ENCODE measurements around the gene NOX4.

NOX4 gene

DNA sequence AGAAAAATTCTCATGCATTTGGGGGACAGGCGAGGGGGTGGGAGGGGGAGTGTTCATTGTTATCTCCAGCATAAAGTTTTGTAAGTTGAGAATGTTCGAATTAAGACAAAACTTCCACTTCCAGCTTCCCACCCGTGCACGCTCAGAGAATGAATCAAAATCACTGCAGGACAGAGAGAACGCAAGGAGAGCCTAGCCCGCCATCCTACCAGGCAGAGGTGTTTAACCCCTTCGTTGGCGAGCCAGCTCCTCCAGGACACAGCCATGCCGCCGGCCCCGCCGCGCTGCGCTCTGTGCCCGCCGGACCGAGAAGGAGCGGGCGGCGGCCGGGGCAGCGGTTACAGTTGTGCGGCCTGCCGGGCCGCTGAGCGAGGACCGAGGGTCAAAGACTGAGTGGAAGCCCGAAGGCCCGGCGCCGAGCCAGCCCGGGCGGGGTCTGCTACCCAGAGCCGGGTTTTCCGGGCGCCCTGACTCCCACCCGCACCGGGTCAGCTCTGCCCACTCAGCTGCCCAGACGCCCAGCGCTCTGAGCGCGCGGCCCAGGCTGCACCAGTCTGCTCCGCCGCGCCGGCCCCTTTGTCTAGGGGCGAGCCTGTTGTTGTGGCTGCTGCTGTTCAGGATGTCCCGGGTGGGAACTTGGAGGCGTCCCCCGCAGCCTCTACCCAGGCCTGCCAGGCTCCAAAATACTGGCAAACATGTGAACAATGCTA, at the start of gene NOX4:
Gene NOX4 (minus strand): TSS at position 395 of the 710 bp plus-strand sequence. CDS start 129 bp downstream, at position 266.
- no peak for DNase-seq

DNA sequence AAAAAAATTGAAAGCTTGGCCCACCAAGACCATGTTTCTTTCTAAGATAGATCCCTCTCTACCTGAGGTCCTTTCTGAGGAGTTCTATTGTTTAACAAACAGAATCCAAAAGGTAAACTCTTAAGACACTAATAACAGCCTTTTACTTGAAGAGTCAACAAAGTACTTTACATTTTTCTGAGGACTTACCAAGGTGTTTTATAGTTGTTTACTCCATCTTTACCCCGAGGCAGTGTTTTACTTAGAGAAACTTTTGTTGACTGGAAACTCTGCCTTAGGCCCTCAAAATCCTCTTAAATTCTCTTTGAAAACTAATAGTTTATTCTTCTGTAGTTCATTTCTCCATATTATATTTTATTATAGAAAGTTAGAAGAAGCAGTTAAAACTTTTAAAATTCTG, 49.7 kb upstream of the NOX4 start:
- no peak for DNase-seq

DNA sequence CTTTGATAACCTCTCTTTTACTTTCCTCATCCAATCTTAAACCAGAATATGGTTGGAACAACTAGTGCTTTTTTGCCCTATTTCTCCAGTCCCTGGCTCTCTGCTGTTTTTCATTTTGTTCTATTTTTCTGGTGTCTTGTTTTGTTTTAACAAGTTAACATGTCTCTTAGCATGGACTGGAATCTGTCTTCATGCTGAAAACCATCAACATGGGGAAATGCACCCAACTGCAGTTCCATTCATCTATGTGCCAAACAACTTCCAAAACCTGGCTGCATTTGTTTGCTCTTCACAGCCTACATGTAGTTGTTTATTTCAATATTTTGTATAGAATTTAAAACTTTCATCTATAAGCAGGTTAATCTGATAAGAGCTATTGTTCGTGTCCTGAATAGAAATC, 46.8 kb upstream of the NOX4 start:
- DNase-seq: no peak

- no peak for DNase-seq
These were observed 45.8 kb upstream of the NOX4 start for GRCh38 chr11:89536926-89537325.

DNA sequence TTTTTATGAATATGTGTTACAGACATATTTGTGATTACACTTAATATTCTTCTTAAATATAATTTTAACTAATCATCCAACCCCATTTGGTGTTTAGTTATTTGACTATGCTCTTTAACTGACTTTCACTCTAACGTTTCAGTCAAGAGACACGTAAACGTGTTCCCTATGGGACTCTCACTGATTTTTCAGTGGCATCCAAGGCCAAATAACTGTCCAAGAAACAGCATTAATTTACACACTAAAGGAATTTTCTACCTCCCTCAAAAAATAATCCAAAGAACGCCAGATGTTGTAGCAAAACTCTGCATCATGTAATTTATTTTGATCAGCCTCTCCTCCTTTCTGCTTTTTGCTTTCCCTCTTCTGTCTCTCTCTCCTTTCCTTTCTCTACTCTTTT, 44.0 kb upstream of the NOX4 start:
- no peak for DNase-seq

GRCh38 chr11:89529626-89530380, 38.6 kb upstream of the NOX4 start:
- DNase-seq: no peak

GRCh38 chr11:89521792-89522191, 30.6 kb upstream of the NOX4 start:
- no peak for DNase-seq

GRCh38 chr11:89521294-89521693, 30.1 kb upstream of the NOX4 start:
- no peak for DNase-seq

GRCh38 chr11:89516496-89516895, 25.3 kb upstream of the NOX4 start:
- DNase-seq: no peak

- DNase-seq: no peak
These were observed 17.4 kb upstream of the NOX4 start for GRCh38 chr11:89508544-89508943.

GRCh38 chr11:89504270-89504669, 13.1 kb upstream of the NOX4 start:
- DNase-seq: no peak

GRCh38 chr11:89503422-89503821, 12.2 kb upstream of the NOX4 start:
- no peak for DNase-seq

GRCh38 chr11:89502301-89502700, 11.1 kb upstream of the NOX4 start:
- no peak for DNase-seq

- DNase-seq: no peak
These were observed 9.2 kb upstream of the NOX4 start for GRCh38 chr11:89500336-89500735.

- no peak for DNase-seq
These were observed 7.8 kb upstream of the NOX4 start for GRCh38 chr11:89498845-89499448.

- no peak for DNase-seq
These were observed 4.8 kb upstream of the NOX4 start for GRCh38 chr11:89495951-89496350.

DNA sequence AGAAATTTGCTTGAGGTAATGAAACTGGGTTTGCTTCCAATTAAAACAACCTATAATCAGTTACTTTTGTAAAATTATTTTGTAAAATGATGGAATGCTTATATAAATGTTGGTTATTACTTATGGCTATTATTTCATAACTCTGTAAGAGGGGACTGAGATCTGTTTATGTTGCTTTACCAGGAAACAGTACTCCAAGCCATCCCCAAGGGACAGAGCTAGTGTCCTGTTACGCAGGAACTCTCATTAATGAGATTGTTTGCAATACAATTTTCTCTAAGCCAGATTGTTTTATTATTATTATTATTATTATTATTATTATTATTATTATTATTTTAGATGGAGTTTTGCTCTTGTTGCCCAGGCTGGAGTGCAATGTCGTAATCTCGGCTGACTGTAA, 2.3 kb upstream of the NOX4 start:
- no peak for DNase-seq

DNA sequence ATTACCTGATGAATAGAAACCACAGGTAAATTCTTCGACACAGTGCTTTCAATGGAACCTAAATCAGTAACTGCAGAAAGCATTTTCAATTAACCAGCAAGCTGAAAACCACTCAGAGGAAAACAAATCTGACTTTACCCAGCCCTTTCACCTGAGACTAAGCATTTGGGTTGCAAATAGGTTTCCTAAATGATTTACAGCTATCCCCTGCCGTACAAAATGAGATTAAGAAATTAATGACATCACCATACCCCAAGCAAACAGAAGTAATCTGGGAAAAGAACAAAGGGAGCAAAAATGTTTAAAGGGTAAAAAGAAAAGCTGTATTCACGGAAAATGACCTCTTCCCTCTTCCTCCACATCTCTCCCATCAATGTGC, 584 bp downstream of the NOX4 start:
- DNase-seq: no peak

DNA sequence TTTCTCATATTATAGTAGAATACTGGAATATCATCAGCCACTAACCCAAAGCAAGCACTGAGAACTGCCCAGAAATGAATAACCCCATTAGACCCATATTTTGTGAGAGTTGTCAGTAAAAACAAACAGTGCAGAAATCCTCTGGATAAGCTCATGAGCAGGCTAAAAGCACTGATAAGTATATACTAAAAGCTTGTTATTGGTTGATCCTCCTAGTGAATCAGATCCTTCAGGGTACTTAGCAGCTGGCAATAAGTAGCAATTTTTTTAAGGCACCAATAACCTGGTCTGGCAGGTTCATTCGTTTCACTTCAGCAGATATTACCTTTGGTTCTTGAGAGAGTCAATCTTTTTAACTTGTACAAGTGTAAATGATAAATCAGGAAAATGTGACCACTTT, 1.2 kb downstream of the NOX4 start:
- DNase-seq: no peak

DNA sequence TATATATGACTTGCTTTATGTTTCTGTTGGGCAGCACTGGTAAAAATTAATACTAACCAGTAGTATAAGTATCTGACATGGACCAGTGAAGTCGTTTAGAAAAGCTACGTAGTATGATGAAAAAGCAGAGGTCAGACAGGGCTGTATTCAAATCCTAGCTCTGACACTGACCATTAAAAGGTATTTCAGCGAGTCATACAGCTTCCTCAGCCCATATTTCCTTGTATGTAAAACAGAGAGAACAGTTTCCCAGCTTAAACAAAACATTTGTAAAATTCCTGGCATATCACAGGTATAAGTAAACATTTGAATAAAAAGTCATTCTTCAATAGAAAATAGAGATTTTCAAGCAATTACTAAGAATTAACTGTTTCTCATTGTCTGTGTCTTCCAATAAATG, 4.2 kb downstream of the NOX4 start:
- no peak for DNase-seq

DNA sequence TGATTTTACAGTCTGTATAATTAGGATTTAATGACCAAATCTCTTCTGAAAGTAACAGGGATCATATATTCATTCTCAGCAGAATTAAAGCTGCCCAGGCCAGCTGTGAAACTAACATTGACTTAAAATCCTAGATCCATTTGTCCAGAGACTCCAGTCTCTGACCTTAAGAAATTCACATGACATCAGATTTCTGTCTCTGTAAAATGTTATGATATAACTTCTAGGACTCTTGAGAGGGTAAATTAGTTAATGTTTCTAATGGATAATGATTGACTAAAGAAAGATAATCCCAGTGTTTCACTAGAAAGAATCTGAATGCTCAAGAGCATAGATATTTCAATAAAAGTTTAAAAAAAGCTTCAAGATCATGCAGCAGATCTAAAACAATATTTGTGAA, 6.3 kb downstream of the NOX4 start:
- no peak for DNase-seq

DNA sequence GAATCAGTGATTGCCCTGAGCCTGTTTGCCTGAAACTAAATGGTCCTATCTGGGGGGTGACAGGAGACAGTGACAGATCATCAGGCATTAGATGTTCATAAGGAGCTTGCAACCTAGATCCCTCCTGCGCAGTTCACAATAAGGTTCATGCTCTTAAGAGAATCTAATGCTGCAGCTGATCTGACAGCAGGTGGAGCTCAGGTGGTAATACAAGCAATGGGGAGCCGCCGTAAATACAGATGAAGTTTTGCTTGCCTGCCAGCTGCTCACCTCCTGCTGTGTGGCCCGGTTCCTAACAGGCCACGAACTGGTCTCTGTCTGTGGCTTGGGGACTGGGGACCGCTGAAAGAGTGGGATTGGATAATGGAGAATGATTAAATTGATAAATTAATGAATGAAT, 14.0 kb downstream of the NOX4 start:
- DNase-seq: no peak

DNA sequence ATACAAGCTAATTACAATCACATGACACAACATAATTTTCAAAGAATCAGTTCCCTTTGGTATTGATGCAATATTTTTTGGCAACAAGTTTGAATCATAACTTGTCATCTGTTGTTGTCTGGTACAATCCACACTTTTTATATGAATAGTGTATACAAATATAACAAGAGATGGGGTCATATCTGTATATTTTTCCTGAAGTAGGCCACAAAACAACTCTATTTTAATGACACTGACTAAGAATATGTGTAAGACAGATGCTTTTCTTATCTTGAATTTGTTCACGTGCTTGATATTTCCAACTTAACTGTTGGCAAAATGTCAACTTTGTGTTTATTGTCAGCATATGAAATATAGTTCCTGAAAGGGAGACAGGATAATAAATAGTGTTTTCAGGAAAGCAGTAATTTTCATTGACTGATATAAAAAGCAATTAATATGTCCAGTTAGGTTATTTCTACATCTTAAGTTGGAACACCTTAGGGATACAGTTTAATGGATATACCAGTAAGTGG, 27.9 kb downstream of the NOX4 start:
- DNase-seq: no peak

DNA sequence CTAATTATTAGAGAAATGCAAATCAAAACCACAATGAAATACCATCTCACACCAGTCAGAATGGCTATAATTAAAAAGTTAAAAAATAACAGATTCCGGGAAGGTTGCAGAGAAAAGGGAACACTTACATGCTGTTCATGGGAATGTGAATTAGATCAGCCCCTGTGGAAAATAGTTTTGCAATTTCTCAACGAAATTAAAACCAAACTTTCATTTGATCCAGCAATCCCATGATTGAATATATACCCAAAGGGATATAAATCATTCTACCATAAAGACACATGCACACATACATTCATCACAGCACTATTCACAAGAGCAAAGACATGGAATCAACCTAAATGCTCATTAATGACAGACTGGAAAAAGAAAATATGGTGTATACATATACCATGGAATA, 32.5 kb downstream of the NOX4 start:
- DNase-seq: no peak

All from MV-4-11 (cell line).